Thymus (tissue), 11 donors: ENCODE data around the gene WNT7A. TPM values are rescaled to one million over a fixed set of nuclear protein-coding genes. Genes with fewer than 3 reads are reported as not detected.

ENCODE experiments used
- DNase-seq, 9 donors: peaks; one replicate each; pipeline ENCODE4 v3.0.0-alpha.2; 2013; ENCODE audit warnings: low spot score in 9 of 9, low read depth in 6 of 9, missing footprints in 1 of 9
- H3K27ac ChIP-seq, 2 donors: one replicate each; pipeline ENCODE4 v1.5.1; 2013; ENCODE audit warnings: control low read depth in 1 of 2, low read depth in 1 of 2, low read length in 1 of 2, mild to moderate bottlenecking in 1 of 2, moderate library complexity in 1 of 2
- H3K27me3 ChIP-seq, 2 donors: one replicate each; pipeline ENCODE4 v1.5.1; 2013; ENCODE audit warnings: low read length in 1 of 2; ENCODE audit not compliant: control insufficient read depth in 2 of 2, insufficient read depth in 1 of 2
- H3K36me3 ChIP-seq, 2 donors: one replicate each; pipeline ENCODE4 v1.5.1; 2013; ENCODE audit warnings: low read length in 1 of 2, mild to moderate bottlenecking in 1 of 2, moderate library complexity in 1 of 2; ENCODE audit not compliant: control insufficient read depth in 2 of 2, insufficient read depth in 2 of 2
- H3K4me1 ChIP-seq, 2 donors: one replicate each; pipeline ENCODE4 v1.5.1; 2013; ENCODE audit warnings: low read length in 2 of 2; ENCODE audit not compliant: control insufficient read depth in 2 of 2, insufficient read depth in 2 of 2
- H3K4me3 ChIP-seq, 2 donors: one replicate each; pipeline ENCODE4 v1.5.1; 2013; ENCODE audit warnings: low read length in 2 of 2, control low read depth in 1 of 2, mild to moderate bottlenecking in 1 of 2
- H3K9me3 ChIP-seq, 2 donors: one replicate each; pipeline ENCODE4 v1.5.1; 2013; ENCODE audit warnings: low read length in 1 of 2, mild to moderate bottlenecking in 1 of 2; ENCODE audit not compliant: control insufficient read depth in 2 of 2, insufficient read depth in 1 of 2
- WGBS: extraction: QIAGEN DNeasy Blood & Tissue Kit; methylation state at CpG from one replicate; pipeline ENCODE4 v1.1.7; 2013; 5-methylcytosine and 5-hydroxymethylcytosine counted together
- polyA plus RNA-seq: library from polyadenylated mRNA; stranded (reverse); fragments of 200-250 nt; gene quantifications from one replicate; pipeline ENCODE4 v1.2.3, GENCODE V29; 2013
- total RNA-seq: library from RNA; stranded (reverse); fragments of 120-200 nt; gene quantifications from one replicate; pipeline ENCODE4 v1.2.4, GENCODE V29; 2013
- donor health status: healthy.

WNT7A gene
- total and polyA plus RNA-seq, 2 donors: under 0.01 to 0.14 TPM

DNA sequence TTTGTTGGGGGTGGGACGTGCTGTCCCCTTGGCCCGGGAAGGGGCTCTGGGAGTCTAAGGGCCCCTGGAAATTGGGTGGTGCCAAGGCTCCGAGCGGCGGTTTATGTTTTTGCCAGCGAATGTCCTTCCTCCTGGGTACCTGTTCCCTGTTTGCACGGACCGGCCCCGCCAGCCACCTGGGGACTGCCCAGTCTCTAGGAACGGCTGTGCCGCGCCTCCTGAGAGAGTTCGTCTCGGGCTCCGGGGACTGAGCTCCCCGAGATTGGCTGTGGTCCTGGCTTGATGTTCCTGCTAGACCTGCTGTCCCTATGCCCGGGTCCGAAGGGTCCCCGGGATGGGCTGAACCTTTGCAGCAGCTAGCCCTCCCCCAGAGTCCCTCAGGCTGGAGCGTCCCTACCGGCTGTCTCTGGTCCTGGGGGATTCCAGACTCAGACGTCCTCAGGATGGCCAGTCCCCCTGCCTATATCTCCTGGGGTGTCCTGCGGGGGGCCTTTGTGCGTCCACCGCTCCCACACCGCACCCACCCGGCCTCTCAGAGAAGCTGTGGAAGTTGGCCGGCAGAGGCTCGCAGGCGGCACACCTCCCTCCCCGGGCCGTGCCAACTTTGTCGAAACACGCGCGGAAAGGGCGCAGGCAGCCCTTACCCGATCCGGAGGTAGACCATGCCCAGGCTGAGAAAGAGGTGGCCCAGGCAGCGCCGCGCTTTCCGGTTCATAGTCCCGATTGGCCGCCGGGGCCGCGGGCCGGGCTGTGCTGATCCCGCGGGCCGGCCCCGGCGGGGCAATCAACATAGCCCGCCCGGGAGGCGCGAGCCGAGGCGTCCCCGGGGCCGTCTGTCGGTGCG lies 547 bp downstream of the WNT7A start:
- no peak for DNase-seq
- peaks cover 5 to 7% of the 10 kb centered on the region in 2 donors for H3K4me1 ChIP-seq
- peaks cover 0 to 1% of the 10 kb centered on the region in 2 donors for H3K9me3 ChIP-seq
- H3K27ac ChIP-seq: no peak overlapping the region
- 2% methylated on average over 64 of the region's 64 CpGs for WGBS
- no peaks in the 10 kb centered on the region for H3K36me3 ChIP-seq
- H3K27me3 ChIP-seq: peaks cover 57 to 94% of the 10 kb centered on the region in 2 donors
- H3K4me3 ChIP-seq: peak overlapping the region in 1 of 2 donors; percentile 35

DNA sequence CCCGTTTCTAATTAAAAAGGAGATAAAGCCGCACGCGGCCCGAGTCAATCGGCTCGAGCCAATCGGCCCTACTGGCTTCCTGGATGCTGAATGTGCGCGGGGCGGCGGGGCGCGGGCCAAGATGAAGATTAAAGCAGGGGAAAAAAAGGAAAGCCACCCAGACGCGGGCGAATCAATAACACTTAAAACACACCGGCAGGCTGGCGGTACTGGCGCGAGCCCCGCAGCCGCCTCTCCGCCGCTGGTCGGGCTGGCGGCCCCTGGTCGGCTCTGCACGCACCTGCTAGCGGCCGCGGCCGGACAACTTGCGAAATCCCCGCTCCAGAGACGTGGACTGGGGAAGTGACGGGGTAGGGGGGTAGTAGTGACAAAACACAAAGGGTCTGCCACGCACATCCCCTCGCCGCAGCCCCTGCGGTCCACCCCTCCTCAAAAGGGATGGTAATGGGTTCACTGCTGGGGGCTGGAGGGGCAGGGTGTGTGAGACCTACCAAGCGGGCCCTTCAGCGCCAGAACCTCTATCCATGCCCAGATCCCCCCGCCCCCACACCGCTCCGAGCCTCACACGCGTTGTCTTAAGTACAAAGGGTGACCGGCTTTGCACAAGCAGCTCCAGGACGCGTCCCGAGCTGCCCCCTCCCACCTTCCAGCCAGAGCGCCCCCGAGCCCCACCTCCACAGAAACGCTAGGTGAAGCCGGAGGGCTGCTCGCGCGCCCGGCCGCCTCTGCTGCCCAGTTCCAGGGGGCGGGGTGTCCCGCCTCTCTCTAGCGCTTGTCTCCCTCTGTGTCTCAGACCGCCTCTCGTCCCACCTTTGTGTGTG lies 1.4 kb downstream of the WNT7A start:
- WGBS: 2% methylated on average over 66 of the region's 66 CpGs
- no peak for DNase-seq
- Histone ChIP-seq H3K4me1 (peaks cover 5 to 7% of the 10 kb centered on the region in 2 donors), H3K4me3 (no peak overlapping the region), H3K36me3 (no peaks in the 10 kb centered on the region), H3K27me3 (peaks cover 56 to 94% of the 10 kb centered on the region in 2 donors), H3K27ac (no peak overlapping the region), H3K9me3 (peaks cover 0 to 1% of the 10 kb centered on the region in 2 donors)

DNA sequence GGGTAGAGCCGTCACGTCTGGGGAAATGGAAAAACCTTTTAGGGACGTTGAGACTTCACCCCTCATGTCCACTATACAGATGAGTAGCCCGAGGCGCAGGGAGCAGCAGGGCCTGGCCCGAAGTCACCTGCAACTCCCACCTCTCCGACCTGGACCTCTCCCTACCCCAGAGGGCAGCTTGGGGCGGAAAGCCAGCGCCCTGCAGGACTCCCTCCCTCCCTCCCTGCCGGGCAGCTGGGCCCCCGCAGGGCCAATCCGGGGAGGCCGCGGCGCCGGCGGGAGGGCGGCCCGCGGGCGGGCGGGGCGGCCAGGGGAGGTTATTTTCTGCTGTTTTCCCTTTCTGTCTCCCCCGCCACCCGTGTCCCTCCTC lies 2.0 kb downstream of the WNT7A start:
- H3K27me3 ChIP-seq: peaks cover 56 to 93% of the 10 kb centered on the region in 2 donors
- no peaks in the 10 kb centered on the region for H3K36me3 ChIP-seq
- DNase-seq: no peak
- peaks cover 5 to 7% of the 10 kb centered on the region in 2 donors for H3K4me1 ChIP-seq
- no peak overlapping the region for H3K4me3 ChIP-seq
- H3K27ac ChIP-seq: no peak overlapping the region
- 13% methylated on average over 25 of the region's 25 CpGs for WGBS
- peaks cover 0 to 1% of the 10 kb centered on the region in 2 donors for H3K9me3 ChIP-seq

DNA sequence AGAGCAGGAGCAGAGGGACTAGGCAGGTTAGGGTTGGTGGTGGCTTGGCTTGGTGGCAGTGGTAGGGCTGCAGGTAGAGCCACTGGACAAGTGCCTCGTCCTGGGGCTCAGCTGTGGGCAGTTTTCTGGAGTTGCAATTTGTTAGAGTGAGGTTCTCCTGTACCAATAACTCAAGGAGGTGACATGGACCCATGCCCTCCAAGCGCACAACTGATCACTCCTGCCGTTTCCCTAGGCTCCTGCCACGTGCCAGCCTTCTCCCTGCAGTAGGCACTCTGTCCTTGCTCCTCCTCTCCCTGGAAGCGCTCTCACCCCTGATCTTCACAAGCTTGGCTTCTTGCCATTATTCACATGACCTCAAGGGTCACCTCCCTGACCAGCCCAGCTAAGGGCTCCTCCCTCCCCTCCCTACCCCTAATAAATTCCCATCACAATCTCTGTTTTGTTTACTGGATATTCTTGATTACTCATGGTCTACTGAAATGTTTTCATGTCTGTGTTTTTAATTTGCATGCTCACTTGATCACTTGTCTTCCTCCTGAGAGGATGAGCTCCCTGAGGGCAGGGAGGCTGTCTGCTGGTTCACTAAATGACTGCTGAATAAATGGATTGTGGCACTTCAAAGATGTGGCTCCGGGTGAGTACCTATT lies 3.3 kb downstream of the WNT7A start:
- peaks cover 5 to 7% of the 10 kb centered on the region in 2 donors for H3K4me1 ChIP-seq
- H3K4me3 ChIP-seq: no peak overlapping the region
- H3K36me3 ChIP-seq: no peaks in the 10 kb centered on the region
- 85% methylated on average over 6 of the region's 6 CpGs for WGBS
- peaks cover 53 to 88% of the 10 kb centered on the region in 2 donors for H3K27me3 ChIP-seq
- no peak for DNase-seq
- H3K27ac ChIP-seq: no peak overlapping the region
- peaks cover 0 to 1% of the 10 kb centered on the region in 2 donors for H3K9me3 ChIP-seq

DNA sequence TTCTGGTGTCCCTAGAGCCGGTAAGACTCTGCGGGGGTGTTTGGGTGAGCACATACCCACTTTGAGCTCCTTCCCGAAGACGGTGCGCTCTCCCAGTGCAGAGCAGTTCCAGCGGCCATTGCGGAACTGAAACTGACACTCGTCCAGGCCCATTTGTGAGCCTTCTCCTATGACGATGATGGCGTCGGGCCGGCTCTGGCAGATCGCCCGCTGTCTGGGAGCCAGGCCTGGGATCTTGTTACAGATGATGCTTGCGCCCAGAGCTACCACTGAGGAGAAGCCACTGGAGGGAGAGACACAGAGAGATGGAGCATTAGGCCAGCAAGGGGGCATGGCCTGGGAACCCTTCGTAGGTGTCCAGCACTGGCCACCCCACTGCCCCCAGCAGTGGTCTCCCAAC lies 5.0 kb downstream of the WNT7A start:
- DNase-seq: no peak
- 89% methylated on average over 16 of the region's 16 CpGs for WGBS
- H3K27me3 ChIP-seq: peaks cover 43 to 80% of the 10 kb centered on the region in 2 donors

DNA sequence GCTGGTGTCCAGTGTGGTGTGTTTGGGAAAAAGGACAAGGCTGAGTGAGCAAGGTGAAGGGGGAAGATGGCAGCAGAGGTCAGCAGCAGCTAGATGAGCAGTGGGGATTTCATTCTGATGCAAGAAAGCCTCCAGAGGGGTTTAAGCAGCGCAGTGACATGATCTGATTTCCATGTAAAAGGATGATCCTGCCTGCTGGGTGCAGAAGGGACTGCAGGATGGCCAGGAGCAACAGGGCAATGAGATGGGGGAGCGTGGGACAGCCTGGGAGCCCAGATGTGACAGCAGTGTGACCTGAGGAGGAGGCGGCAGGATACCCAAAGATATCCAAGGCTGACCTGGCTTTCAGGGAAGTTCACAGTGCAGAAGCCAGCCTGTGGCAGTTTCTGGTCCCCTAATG lies 6.1 kb downstream of the WNT7A start:
- no peak overlapping the region for H3K27ac ChIP-seq
- peaks cover 1 to 2% of the 10 kb centered on the region in 2 donors for H3K9me3 ChIP-seq
- no peaks in the 10 kb centered on the region for H3K36me3 ChIP-seq
- H3K4me1 ChIP-seq: no peaks in the 10 kb centered on the region
- peaks cover 32 to 69% of the 10 kb centered on the region in 2 donors for H3K27me3 ChIP-seq
- no peak overlapping the region for H3K4me3 ChIP-seq
- 55% methylated on average over 3 of the region's 3 CpGs for WGBS
- DNase-seq: no peak

More for the DNA sequence above, 5.0 kb downstream of the WNT7A start:
- no peak overlapping the region for H3K4me3 ChIP-seq
- H3K9me3 ChIP-seq: peaks cover 1 to 2% of the 10 kb centered on the region in 2 donors
- H3K36me3 ChIP-seq: no peaks in the 10 kb centered on the region
- H3K27ac ChIP-seq: no peak overlapping the region
- no peaks in the 10 kb centered on the region for H3K4me1 ChIP-seq

DNA sequence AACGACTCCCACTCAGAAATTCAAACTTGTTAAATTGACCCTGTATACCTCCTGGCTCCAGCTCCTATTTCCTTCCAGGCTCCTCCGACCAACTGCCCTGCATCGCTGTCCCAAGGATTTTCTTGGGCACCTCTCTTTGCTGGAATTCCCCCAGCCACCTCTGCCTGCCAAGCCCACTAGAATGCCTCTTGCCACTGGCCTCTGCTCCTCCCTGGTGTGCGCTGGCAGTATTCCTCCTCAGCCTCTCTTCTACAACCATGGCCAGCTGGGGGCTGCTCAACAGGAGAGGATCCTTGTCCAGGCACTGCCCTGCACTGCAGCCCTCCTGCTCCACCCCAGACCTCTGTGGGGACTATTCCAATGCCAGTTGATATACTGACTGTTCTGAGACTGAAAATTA lies 7.4 kb downstream of the WNT7A start:
- DNase-seq: no peak
- H3K9me3 ChIP-seq: peaks cover 1 to 2% of the 10 kb centered on the region in 2 donors
- H3K27ac ChIP-seq: no peak overlapping the region
- no peak overlapping the region for H3K4me3 ChIP-seq
- 92% methylated on average over 4 of the region's 4 CpGs for WGBS
- no peaks in the 10 kb centered on the region for H3K36me3 ChIP-seq
- H3K4me1 ChIP-seq: no peaks in the 10 kb centered on the region
- peaks cover 19 to 56% of the 10 kb centered on the region in 2 donors for H3K27me3 ChIP-seq

DNA sequence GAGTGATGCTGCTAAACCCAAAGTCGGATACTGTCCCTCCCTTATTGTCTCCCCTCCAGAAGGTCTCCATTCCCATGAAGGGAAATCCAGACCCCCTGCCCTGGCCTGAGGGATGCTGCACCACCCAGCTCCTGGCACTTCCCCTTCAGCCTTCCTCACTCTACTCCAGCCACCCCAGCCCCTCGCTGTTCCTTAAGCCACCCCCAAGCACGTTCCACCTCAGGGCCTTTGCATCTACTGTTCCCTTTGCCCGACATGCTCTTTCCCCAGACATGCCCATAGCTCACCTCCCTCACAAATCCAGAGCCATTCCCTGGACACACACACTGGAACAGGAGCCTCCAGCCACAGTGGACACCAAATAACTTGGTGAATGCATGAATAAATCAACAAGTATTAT lies 8.1 kb downstream of the WNT7A start:
- H3K9me3 ChIP-seq: peaks cover 0 to 2% of the 10 kb centered on the region in 2 donors
- H3K4me3 ChIP-seq: no peak overlapping the region
- peaks cover 0 to 2% of the 10 kb centered on the region in 2 donors for H3K4me1 ChIP-seq
- no peaks in the 10 kb centered on the region for H3K36me3 ChIP-seq
- H3K27me3 ChIP-seq: peaks cover 12 to 50% of the 10 kb centered on the region in 2 donors
- WGBS: 93% methylated on average over 4 of the region's 4 CpGs
- DNase-seq: no peak
- H3K27ac ChIP-seq: no peak overlapping the region
